PFSK-1 (cell line): Measurements from ENCODE around the gene HTR3E.
A peak's percentile ranks its signal among the peaks of the same experiment; 100 is the strongest.

Source experiments
- FOXP2 ChIP-seq: optimal IDR thresholded peaks from 2 replicates; pipeline ENCODE3; 2011; ENCODE audit warnings: borderline replicate concordance, control low read depth, inconsistent platforms; ENCODE audit not compliant: insufficient read depth; ENCODE audit errors: extremely low read length, extremely low read depth
- POLR2AphosphoS5 ChIP-seq: IDR thresholded peaks from 2 replicates; pipeline ENCODE4 v1.6.1; 2012; ENCODE audit warnings: low read depth, mild to moderate bottlenecking, control low read depth, low read length, moderate library complexity
- SIN3A ChIP-seq: IDR thresholded peaks from 2 replicates; pipeline ENCODE4 v1.6.1; 2012; ENCODE audit warnings: mild to moderate bottlenecking, low read length, moderate library complexity, borderline replicate concordance; ENCODE audit not compliant: insufficient read depth
- TAF1 ChIP-seq: IDR thresholded peaks from 2 replicates; pipeline ENCODE4 v1.6.1; 2012; ENCODE audit warnings: low read length, control low read depth, borderline replicate concordance; ENCODE audit not compliant: insufficient read depth
- TF ChIP-seq, protein P1 (sequence below), 2 experiments: IDR thresholded peaks; 2 replicates each; pipeline versions ENCODE4 v1.6.1 to v1.8.0; 2011 to 2012; ENCODE audit warnings: low read depth in 2 of 2, low read length in 2 of 2, control low read depth in 1 of 2, inconsistent platforms in 1 of 2, mild to moderate bottlenecking in 1 of 2, moderate library complexity in 1 of 2; ENCODE audit not compliant: insufficient read depth in 1 of 2

HTR3E gene

DNA sequence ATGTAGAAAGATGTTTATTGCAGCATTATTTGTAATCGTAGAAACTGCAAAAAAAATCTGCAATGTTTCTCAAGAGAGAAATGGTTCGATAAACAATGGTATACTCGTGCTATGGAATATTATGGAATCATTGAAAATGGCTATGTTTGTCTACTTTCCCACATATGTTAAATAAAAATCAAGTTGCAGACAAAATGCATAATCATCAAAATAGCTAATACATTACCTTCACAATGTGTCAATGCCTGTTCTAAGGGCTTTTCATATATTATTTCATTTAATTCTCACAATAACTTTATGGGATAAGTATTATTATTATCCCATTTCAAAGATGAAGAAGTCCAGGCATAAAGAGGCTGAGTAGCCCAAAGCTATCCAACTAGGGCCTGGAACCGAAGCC is 36.1 kb downstream of the HTR3E start:
- TF ChIP-seq FOXP2 = no peak
- TF ChIP-seq, protein P1, sequence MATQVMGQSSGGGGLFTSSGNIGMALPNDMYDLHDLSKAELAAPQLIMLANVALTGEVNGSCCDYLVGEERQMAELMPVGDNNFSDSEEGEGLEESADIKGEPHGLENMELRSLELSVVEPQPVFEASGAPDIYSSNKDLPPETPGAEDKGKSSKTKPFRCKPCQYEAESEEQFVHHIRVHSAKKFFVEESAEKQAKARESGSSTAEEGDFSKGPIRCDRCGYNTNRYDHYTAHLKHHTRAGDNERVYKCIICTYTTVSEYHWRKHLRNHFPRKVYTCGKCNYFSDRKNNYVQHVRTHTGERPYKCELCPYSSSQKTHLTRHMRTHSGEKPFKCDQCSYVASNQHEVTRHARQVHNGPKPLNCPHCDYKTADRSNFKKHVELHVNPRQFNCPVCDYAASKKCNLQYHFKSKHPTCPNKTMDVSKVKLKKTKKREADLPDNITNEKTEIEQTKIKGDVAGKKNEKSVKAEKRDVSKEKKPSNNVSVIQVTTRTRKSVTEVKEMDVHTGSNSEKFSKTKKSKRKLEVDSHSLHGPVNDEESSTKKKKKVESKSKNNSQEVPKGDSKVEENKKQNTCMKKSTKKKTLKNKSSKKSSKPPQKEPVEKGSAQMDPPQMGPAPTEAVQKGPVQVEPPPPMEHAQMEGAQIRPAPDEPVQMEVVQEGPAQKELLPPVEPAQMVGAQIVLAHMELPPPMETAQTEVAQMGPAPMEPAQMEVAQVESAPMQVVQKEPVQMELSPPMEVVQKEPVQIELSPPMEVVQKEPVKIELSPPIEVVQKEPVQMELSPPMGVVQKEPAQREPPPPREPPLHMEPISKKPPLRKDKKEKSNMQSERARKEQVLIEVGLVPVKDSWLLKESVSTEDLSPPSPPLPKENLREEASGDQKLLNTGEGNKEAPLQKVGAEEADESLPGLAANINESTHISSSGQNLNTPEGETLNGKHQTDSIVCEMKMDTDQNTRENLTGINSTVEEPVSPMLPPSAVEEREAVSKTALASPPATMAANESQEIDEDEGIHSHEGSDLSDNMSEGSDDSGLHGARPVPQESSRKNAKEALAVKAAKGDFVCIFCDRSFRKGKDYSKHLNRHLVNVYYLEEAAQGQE (IDR thresholded peaks at IDR 0.05; ENCODE audit: insufficient read depth in 1 of 2, low read depth in 2 of 2, low read length in 2 of 2) = no peak

- TF ChIP-seq FOXP2 = no peak
- peak; percentile 58; the same call in 1 of the 2 replicates for TF ChIP-seq SIN3A
- TF ChIP-seq TAF1 = peak; percentile 62; the same call in 1 of the 2 replicates
- peak; percentile 40 for TF ChIP-seq POLR2AphosphoS5
- TF ChIP-seq, protein P1 (IDR thresholded peaks at IDR 0.05; ENCODE audit: insufficient read depth in 1 of 2, low read depth in 2 of 2, low read length in 2 of 2) = no peak
Observed at GRCh38 chr3:184133840-184134745, 37.2 kb downstream of the HTR3E start.

DNA sequence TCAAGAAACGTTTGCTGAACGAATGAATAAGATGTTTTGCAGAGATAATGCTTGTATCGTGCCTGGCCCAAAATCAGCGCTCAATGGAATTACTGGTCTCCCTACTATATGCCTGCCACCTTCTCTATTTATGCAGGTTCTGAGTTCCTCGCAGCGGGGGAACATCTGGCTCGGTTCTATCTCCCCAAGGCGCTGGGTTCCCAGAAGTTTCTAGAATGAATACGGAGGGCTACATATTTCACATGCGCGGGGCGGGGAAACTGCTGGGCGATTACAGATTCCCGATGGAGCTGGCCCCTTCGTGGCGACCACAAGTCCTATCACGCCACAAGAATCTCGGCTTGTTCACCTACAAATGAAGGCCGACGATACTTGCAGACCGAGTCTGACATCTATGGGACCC is 37.9 kb downstream of the HTR3E start:
- TF ChIP-seq TAF1 (no peak), FOXP2 (no peak), SIN3A (no peak), POLR2AphosphoS5 (no peak)
- TF ChIP-seq, protein P1 (IDR thresholded peaks at IDR 0.05; ENCODE audit: insufficient read depth in 1 of 2, low read depth in 2 of 2, low read length in 2 of 2) = no peak

- TF ChIP-seq, protein P1 (IDR thresholded peaks at IDR 0.05; ENCODE audit: insufficient read depth in 1 of 2, low read depth in 2 of 2, low read length in 2 of 2) = peak; percentile 39 to 73; a peak in 1 of 4 replicates
- peak; percentile 85; the same call in 1 of the 2 replicates for TF ChIP-seq SIN3A
- peak; percentile 79; the same call in 1 of the 2 replicates for TF ChIP-seq TAF1
- TF ChIP-seq FOXP2 = no peak
- peak; percentile 85 for TF ChIP-seq POLR2AphosphoS5
Observed at GRCh38 chr3:184135149-184135910, 38.5 kb downstream of the HTR3E start, which contains the start of gene EIF2B5. EIF2B5 (plus strand) TSS chr3:184135358; CDS start chr3:184135386, 28 bp downstream.
